22Rv1 (cell line): ENCODE measurements around the gene STN1.
A peak's percentile ranks its signal among the peaks of the same experiment; 100 is the strongest.

Experiments
- H3K27ac ChIP-seq: fragments of 450-650 bp; 2 replicates; pipeline ENCODE4 v1.5.1; 2017
- CTCF ChIP-seq: fragments of 450-650 bp; IDR thresholded peaks from 2 replicates; pipeline ENCODE4 v1.5.1; 2017; ENCODE audit warnings: mild to moderate bottlenecking
- ZFX ChIP-seq: fragments of 450-650 bp; IDR thresholded peaks from 2 replicates; pipeline ENCODE4 v1.6.1; 2017; ENCODE audit warnings: antibody characterized with exemption, borderline replicate concordance

STN1 gene

GRCh38 chr10:103918053-103918846 lies at the start of gene STN1:
Gene STN1 (minus strand): TSS chr10:103918184. CDS start chr10:103917594, 590 bp downstream.
- TF ChIP-seq ZFX (no peak), CTCF (0 out of 2 replicates have a peak, but pooled peaks have one; percentile 13)
- peak within 1 kb of the TSS; percentile 95 for H3K27ac ChIP-seq

GRCh38 chr10:103967448-103968071 lies 49.6 kb upstream of the STN1 start:
- H3K27ac ChIP-seq = peak overlapping the region; percentile 64
- TF ChIP-seq ZFX (no peak), CTCF (no peak)

- H3K27ac ChIP-seq = peak within 1 kb of the TSS; percentile 64
- no peak for TF ChIP-seq CTCF
- TF ChIP-seq ZFX = no peak
Observed at GRCh38 chr10:103966671-103967447, 48.9 kb upstream of the STN1 start, which contains the start of gene SLK. Gene SLK (plus strand): TSS chr10:103967140. CDS start chr10:103967746, 606 bp downstream.

- TF ChIP-seq CTCF = no peak
- TF ChIP-seq ZFX = no peak
- no peak overlapping the region for H3K27ac ChIP-seq
Observed at GRCh38 chr10:103960103-103960502, 42.1 kb upstream of the STN1 start.

GRCh38 chr10:103958996-103959395 lies 41.0 kb upstream of the STN1 start:
- no peak overlapping the region for H3K27ac ChIP-seq
- no peak for TF ChIP-seq ZFX
- no peak for TF ChIP-seq CTCF

- no peak overlapping the region for H3K27ac ChIP-seq
- TF ChIP-seq CTCF (no peak), ZFX (no peak)
Observed at GRCh38 chr10:103954543-103954942, 36.6 kb upstream of the STN1 start.
